ENCODE data around the gene TSC22D2. TPM values are rescaled to one million over a fixed set of nuclear protein-coding genes. Genes with fewer than 3 reads are reported as not detected.

Gene TSC22D2
- polyA plus RNA-seq, 3 donors = 5.1 to 12.9 (median 5.7) TPM

- Mint-ChIP-seq H3K27me3 (ENCODE audit: low read depth in 3 of 3) (peaks cover 0 to 2% (median 0%) of the 10 kb centered on the region in 3 donors), H3K9me3 (peaks cover 0 to 3% (median 0%) of the 10 kb centered on the region in 7 donors), H3K36me3 (no peaks in the 10 kb centered on the region), H3K4me1 (no peaks in the 10 kb centered on the region), H3K27ac (no peak overlapping the region), H3K4me3 (no peak overlapping the region)
- intact Hi-C loops (cut with micrococcal nuclease) = no loop called here
- Histone ChIP-seq H3K36me3 (replicated peaks in 1 of 2; ENCODE audit: control insufficient read depth in 1 of 2, insufficient read depth in 2 of 2, low read length in 2 of 2) (no peaks in the 10 kb centered on the region), H3K27me3 (ENCODE audit: control insufficient read depth in 2 of 2, insufficient read depth in 2 of 2, low read length in 2 of 2) (no peaks in the 10 kb centered on the region), H3K4me1 (ENCODE audit: control insufficient read depth in 1 of 2, insufficient read depth in 2 of 2, low read length in 2 of 2) (no peaks in the 10 kb centered on the region), H2AFZ (ENCODE audit: insufficient read depth, low read depth, low read length, poor library complexity, severe bottlenecking) (no peak overlapping the region), H3K27ac (ENCODE audit: low read depth in 1 of 2, low read length in 2 of 2) (no peak overlapping the region), H3K4me3 (replicated peaks in 1 of 3; ENCODE audit: low read depth in 2 of 3, low read length in 3 of 3) (no peak overlapping the region), H3K79me2 (ENCODE audit: insufficient read depth, low read length) (no peaks in the 10 kb centered on the region), H4K20me1 (ENCODE audit: insufficient read depth, low read length) (no peaks in the 10 kb centered on the region), H3K9ac (ENCODE audit: insufficient read depth, low read length, poor library complexity, severe bottlenecking) (no peak overlapping the region), H3K9me3 (replicated peaks in 1 of 2; ENCODE audit: control insufficient read depth in 1 of 2, insufficient read depth in 1 of 2, low read length in 2 of 2) (no peaks in the 10 kb centered on the region), H3K4me2 (replicated peaks; ENCODE audit: extremely low read depth, low read length, poor library complexity, severe bottlenecking) (no peak overlapping the region)
- no peak for DNase-seq
- WGBS (ENCODE audit: insufficient coverage) = 92% methylated on average over 1 of the region's 2 CpGs
- no peak for TF ChIP-seq CTCF (IDR thresholded peaks at IDR 0.05)
Measured at GRCh38 chr3:150363420-150363819, 44.7 kb upstream of the TSC22D2 start.

DNA sequence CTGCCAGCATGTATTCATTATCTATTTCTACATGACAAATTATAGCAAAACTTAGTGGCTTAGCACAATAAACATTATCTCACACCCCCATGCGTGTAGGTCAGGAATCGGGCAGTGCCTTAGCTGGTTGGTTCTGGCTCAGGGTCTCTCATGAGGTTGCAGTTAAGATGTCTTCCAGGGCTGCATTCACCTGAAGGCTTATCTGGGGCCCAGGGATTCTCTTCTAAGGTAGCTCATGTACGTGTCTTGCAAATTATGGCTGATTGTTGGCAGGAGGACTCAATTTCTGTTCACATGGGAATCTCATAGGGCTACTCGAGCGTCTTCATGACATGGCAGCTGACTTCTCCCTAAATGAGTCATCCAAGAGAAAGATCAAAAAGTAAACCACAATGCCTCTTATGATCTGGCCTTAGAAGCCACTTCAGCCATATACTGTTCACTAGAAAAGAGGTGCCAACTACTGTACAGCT lies 42.9 kb upstream of the TSC22D2 start:
- no peak overlapping the region for H3K4me3 ChIP-seq (replicated peaks in 1 of 3; ENCODE audit: low read depth in 2 of 3, low read length in 3 of 3)
- Mint-ChIP-seq H3K27ac (no peak overlapping the region), H3K9me3 (peaks cover 0 to 3% (median 0%) of the 10 kb centered on the region in 7 donors), H3K27me3 (ENCODE audit: low read depth in 3 of 3) (peaks cover 0 to 1% (median 0%) of the 10 kb centered on the region in 3 donors), H3K4me1 (no peaks in the 10 kb centered on the region), H3K4me3 (no peak overlapping the region), H3K36me3 (no peaks in the 10 kb centered on the region)
- no peak overlapping the region for H3K27ac ChIP-seq (ENCODE audit: low read depth in 1 of 2, low read length in 2 of 2)
- H4K20me1 ChIP-seq (ENCODE audit: insufficient read depth, low read length) = no peaks in the 10 kb centered on the region
- no peak for TF ChIP-seq CTCF (IDR thresholded peaks at IDR 0.05)
- no peaks in the 10 kb centered on the region for H3K79me2 ChIP-seq (ENCODE audit: insufficient read depth, low read length)
- no peak overlapping the region for H3K4me2 ChIP-seq (replicated peaks; ENCODE audit: extremely low read depth, low read length, poor library complexity, severe bottlenecking)
- no peaks in the 10 kb centered on the region for H3K4me1 ChIP-seq (ENCODE audit: control insufficient read depth in 1 of 2, insufficient read depth in 2 of 2, low read length in 2 of 2)
- intact Hi-C loops (cut with micrococcal nuclease) = no loop called here
- no peaks in the 10 kb centered on the region for H3K36me3 ChIP-seq (replicated peaks in 1 of 2; ENCODE audit: control insufficient read depth in 1 of 2, insufficient read depth in 2 of 2, low read length in 2 of 2)
- no peak overlapping the region for H2AFZ ChIP-seq (ENCODE audit: insufficient read depth, low read depth, low read length, poor library complexity, severe bottlenecking)
- H3K9ac ChIP-seq (ENCODE audit: insufficient read depth, low read length, poor library complexity, severe bottlenecking) = no peak overlapping the region
- DNase-seq = peak in 1 of 3 donors; percentile 31
- H3K9me3 ChIP-seq (replicated peaks in 1 of 2; ENCODE audit: control insufficient read depth in 1 of 2, insufficient read depth in 1 of 2, low read length in 2 of 2) = no peaks in the 10 kb centered on the region
- 100% methylated on average over 3 of the region's 5 CpGs for WGBS (ENCODE audit: insufficient coverage)
- H3K27me3 ChIP-seq (ENCODE audit: control insufficient read depth in 2 of 2, insufficient read depth in 2 of 2, low read length in 2 of 2) = no peaks in the 10 kb centered on the region
